H1 (cell line): Measurements from ENCODE around the gene L3MBTL4. TPM values are rescaled to one million over a fixed set of nuclear protein-coding genes. Genes with fewer than 3 reads are reported as not detected.

Experiments used
- CTCF ChIA-PET: fragments of 300-600 bp; sonication (Branson Sonifier 250); formaldehyde crosslinking; loops from one replicate; lab custom pipeline; 2021; ENCODE audit not compliant: partially characterized antibody; lab: Charles Lee
- POLR2A ChIA-PET: fragments of 300-600 bp; sonication (Branson Sonifier 250); formaldehyde crosslinking; loops from one replicate; lab custom pipeline; 2021; ENCODE audit warnings: inconsistent platforms; ENCODE audit not compliant: partially characterized antibody; lab: Charles Lee
- DNase-seq, 2 experiments: peaks; one replicate each; pipeline versions ENCODE4 v3.0.0 to v3.0.0-alpha.2; 2010 to 2022; ENCODE audit warnings: low spot score in 2 of 2, low read depth in 1 of 2, mixed read lengths in 1 of 2
- FAIRE-seq: peaks from 2 replicates; lab custom pipeline; 2011; peaks lifted over from hg19 to GRCh38; lab: Jason Lieb, UNC
- H2AFZ ChIP-seq: 2 replicates; pipeline ENCODE4 v1.8.1; 2012; ENCODE audit warnings: low read length, inconsistent platforms
- H2AK5ac ChIP-seq: 2 replicates; pipeline ENCODE4 v1.6.1; 2013; ENCODE audit warnings: low read depth, low read length
- H2BK120ac ChIP-seq: replicated peaks from 2 replicates; pipeline ENCODE3; 2013; ENCODE audit warnings: low read depth, low read length, inconsistent platforms
- H2BK12ac ChIP-seq: 2 replicates; pipeline ENCODE4 v1.6.1; 2013; ENCODE audit warnings: low read depth, low read length
- H2BK15ac ChIP-seq: 2 replicates; pipeline ENCODE4 v1.6.1; 2013; ENCODE audit warnings: low read length
- H2BK20ac ChIP-seq: 2 replicates; pipeline ENCODE4 v1.6.1; 2013; ENCODE audit warnings: low read length
- H2BK5ac ChIP-seq: 2 replicates; pipeline ENCODE4 v1.6.1; 2013; ENCODE audit warnings: low read depth, low read length
- H3K14ac ChIP-seq: 2 replicates; pipeline ENCODE4 v1.6.1; 2013; ENCODE audit warnings: inconsistent platforms; ENCODE audit not compliant: insufficient read length
- H3K18ac ChIP-seq: 2 replicates; pipeline ENCODE4 v1.6.1; 2013; ENCODE audit warnings: low read length; ENCODE audit errors: extremely low read depth
- H3K23ac ChIP-seq: 2 replicates; pipeline ENCODE4 v1.6.1; 2013; ENCODE audit warnings: inconsistent platforms; ENCODE audit not compliant: insufficient read length
- H3K23me2 ChIP-seq: 2 replicates; pipeline ENCODE4 v1.6.1; 2013; ENCODE audit warnings: low read depth, low read length
- H3K27ac ChIP-seq: 2 replicates; pipeline ENCODE4 v1.6.1; 2011; ENCODE audit warnings: low read depth, low read length, inconsistent platforms
- H3K27me3 ChIP-seq, 4 experiments: replicated peaks in 1 of 4; 1 replicate in 1 of 4; 2 replicates in 3 of 4; pipeline versions ENCODE4 v1.6.1 to v1.8.1; 2011 to 2013; ENCODE audit warnings: low read length in 3 of 4, mild to moderate bottlenecking in 3 of 4, inconsistent platforms in 2 of 4, mixed read lengths in 2 of 4, moderate library complexity in 1 of 4; ENCODE audit not compliant: control insufficient read depth in 3 of 4, insufficient read depth in 3 of 4; ENCODE audit errors: extremely low read depth in 1 of 4
- H3K36me3 ChIP-seq, 4 experiments: 2 replicates each; pipeline versions ENCODE4 v1.6.1 to v1.8.1; 2011 to 2013; ENCODE audit warnings: mild to moderate bottlenecking in 4 of 4, low read length in 3 of 4, moderate library complexity in 2 of 4, control low read depth in 1 of 4, inconsistent platforms in 1 of 4; ENCODE audit not compliant: insufficient read depth in 4 of 4, control insufficient read depth in 2 of 4
- H3K4ac ChIP-seq: replicated peaks from 2 replicates; pipeline ENCODE3; 2013; ENCODE audit warnings: low read length, low read depth, mixed read lengths, inconsistent platforms; ENCODE audit not compliant: insufficient read length
- H3K4me1 ChIP-seq, 4 experiments: replicated peaks in 1 of 4; 1 replicate in 1 of 4; 2 replicates in 3 of 4; pipeline versions ENCODE4 v1.6.1 to v1.8.1; 2011 to 2013; ENCODE audit warnings: low read length in 3 of 4, inconsistent platforms in 2 of 4, mixed read lengths in 1 of 4; ENCODE audit not compliant: insufficient read depth in 4 of 4, control insufficient read depth in 3 of 4
- H3K4me2 ChIP-seq, 2 experiments: 2 replicates each; pipeline versions ENCODE4 v1.6.1 to v1.8.1; 2011 to 2013; ENCODE audit warnings: low read depth in 2 of 2, low read length in 2 of 2, control low read depth in 1 of 2, inconsistent platforms in 1 of 2, mild to moderate bottlenecking in 1 of 2; ENCODE audit not compliant: insufficient read depth in 1 of 2
- H3K4me3 ChIP-seq, 4 experiments: fragments of 200-600, 300-600 bp in 1 of 4; sonication (generic), shearing (Covaris generic), sonication (Bioruptor Twin) in 1 of 4; 2 replicates each; pipeline versions ENCODE4 v1.5.1 to v1.8.1; 2011 to 2016; ENCODE audit warnings: low read length in 4 of 4, low read depth in 3 of 4, control low read depth in 2 of 4, inconsistent platforms in 2 of 4, mild to moderate bottlenecking in 2 of 4, mixed read lengths in 1 of 4, moderate library complexity in 1 of 4; ENCODE audit not compliant: insufficient read depth in 2 of 4; ENCODE audit errors: extremely low read depth in 1 of 4
- H3K56ac ChIP-seq: replicated peaks from 2 replicates; pipeline ENCODE3; 2013; ENCODE audit warnings: low read depth, mild to moderate bottlenecking, mixed read lengths, low read length, inconsistent platforms; ENCODE audit not compliant: insufficient read length
- H3K79me1 ChIP-seq: 2 replicates; pipeline ENCODE4 v1.6.1; 2013; ENCODE audit warnings: low read depth, low read length, control low read depth
- H3K79me2 ChIP-seq, 2 experiments: 2 replicates each; pipeline versions ENCODE4 v1.6.1 to v1.8.1; 2012 to 2013; ENCODE audit warnings: low read length in 2 of 2, mild to moderate bottlenecking in 2 of 2, inconsistent platforms in 1 of 2; ENCODE audit not compliant: insufficient read depth in 2 of 2, control insufficient read depth in 1 of 2
- H3K9ac ChIP-seq, 4 experiments: replicated peaks in 1 of 4; 1 replicate in 1 of 4; 2 replicates in 3 of 4; pipeline versions ENCODE4 v1.6.1 to v1.8.1; 2011 to 2013; ENCODE audit warnings: low read depth in 3 of 4, low read length in 3 of 4, control low read depth in 2 of 4, mild to moderate bottlenecking in 2 of 4, moderate library complexity in 2 of 4, inconsistent platforms in 1 of 4; ENCODE audit errors: extremely low read depth in 1 of 4
- H3K9me3 ChIP-seq, 2 experiments: 2 replicates each; pipeline versions ENCODE4 v1.6.1 to v1.8.1; 2012 to 2013; ENCODE audit warnings: mild to moderate bottlenecking in 2 of 2, moderate library complexity in 2 of 2, control low read depth in 1 of 2, inconsistent platforms in 1 of 2, low read depth in 1 of 2, low read length in 1 of 2, mixed read lengths in 1 of 2; ENCODE audit not compliant: insufficient read depth in 2 of 2
- H4K20me1 ChIP-seq, 2 experiments: replicated peaks in 1 of 2; 2 replicates each; pipeline versions ENCODE3 to v1.8.1; 2011 to 2013; ENCODE audit warnings: inconsistent platforms in 2 of 2, low read length in 2 of 2, mild to moderate bottlenecking in 1 of 2; ENCODE audit not compliant: insufficient read depth in 2 of 2, control insufficient read depth in 1 of 2
- H4K5ac ChIP-seq: 2 replicates; pipeline ENCODE4 v1.6.1; 2013; ENCODE audit warnings: low read length, low read depth, mixed read lengths, inconsistent platforms; ENCODE audit not compliant: insufficient read length
- H4K8ac ChIP-seq: 2 replicates; pipeline ENCODE4 v1.8.0; 2013; ENCODE audit warnings: mild to moderate bottlenecking, moderate library complexity, low read length, inconsistent platforms; ENCODE audit not compliant: insufficient read depth; ENCODE audit errors: extremely low read depth
- H4K91ac ChIP-seq: replicated peaks from 2 replicates; pipeline ENCODE3; 2013; ENCODE audit warnings: low read length, mixed read lengths, inconsistent platforms; ENCODE audit not compliant: insufficient read length
- ASH2L ChIP-seq: fragments of 200-600, 300-600 bp; sonication (generic); IDR thresholded peaks from one replicate; pipeline ENCODE4 v1.7.1; 2017; ENCODE audit warnings: low read length
- KDM5A ChIP-seq: fragments of 200-600 bp; IDR thresholded peaks from 2 replicates; pipeline ENCODE4 v1.7.1; 2012; ENCODE audit warnings: mild to moderate bottlenecking, low read length, inconsistent platforms, mixed read lengths
- MAX ChIP-seq: IDR thresholded peaks from 2 replicates; pipeline ENCODE4 v1.6.1; 2012; ENCODE audit warnings: inconsistent platforms
- NANOG ChIP-seq: IDR thresholded peaks from 2 replicates; pipeline ENCODE4 v1.6.1; 2011; ENCODE audit warnings: low read length, low read depth, mild to moderate bottlenecking, inconsistent platforms; ENCODE audit not compliant: insufficient read depth, poor library complexity, severe bottlenecking
- SP4 ChIP-seq: IDR thresholded peaks from 2 replicates; pipeline ENCODE4 v1.6.1; 2012; ENCODE audit warnings: low read length, inconsistent platforms
- SUZ12 ChIP-seq: fragments of 200-600 bp; sonication (generic); IDR thresholded peaks from 2 replicates; pipeline ENCODE4 v1.6.1; 2012; ENCODE audit warnings: mild to moderate bottlenecking, inconsistent platforms, low read length, moderate library complexity, mixed read lengths
- TAF1 ChIP-seq: IDR thresholded peaks from 2 replicates; pipeline ENCODE4 v1.6.1; 2011; ENCODE audit warnings: mild to moderate bottlenecking, low read depth, low read length
- TEAD4 ChIP-seq: IDR thresholded peaks from 2 replicates; pipeline ENCODE4 v1.6.1; 2012; ENCODE audit warnings: low read depth, low read length, inconsistent platforms, mixed read lengths
- YY1 ChIP-seq: IDR thresholded peaks from 2 replicates; pipeline ENCODE4 v1.6.1; 2011; ENCODE audit warnings: low read depth, mild to moderate bottlenecking, low read length
- WGBS, 2 experiments: shearing (Covaris generic) in 1 of 2; methylation state at CpG; one replicate each; pipeline versions ENCODE4 v1.1.6 to v1.1.7; 2013 to 2015; ENCODE audit warnings: low lambda C conversion rate in 2 of 2, mixed read lengths in 2 of 2, inconsistent platforms in 1 of 2, low coverage in 1 of 2, missing lambda C conversion rate in 1 of 2; ENCODE audit not compliant: insufficient replicate concordance in 2 of 2, insufficient coverage in 1 of 2, insufficient read length in 1 of 2; ENCODE audit errors: extremely low coverage in 1 of 2, missing lambda C conversion rate in 1 of 2; 5-methylcytosine and 5-hydroxymethylcytosine counted together
- polyA plus RNA-seq, 7 experiments: library from polyadenylated mRNA; depleted of rRNA in 3 of 7; stranded (reverse) in 5 of 7; unstranded in 2 of 7; fragments of >200 nt in 5 of 7; fragments of 200-250 nt in 2 of 7; gene quantifications; 1 replicate in 5 of 7; 2 replicates in 1 of 7; 4 replicates in 1 of 7; pipeline versions ENCODE4 v1.2.1 to v1.2.3, GENCODE V29; 2011 to 2013; ENCODE audit warnings: missing spikeins in 2 of 7, mixed read lengths in 2 of 7
- total RNA-seq: library from RNA; stranded (reverse); fragmentation: NEBNext Ultra II Directional; extraction: Animal tissue kit (Norgen Biotek cat#: 25700); gene quantifications from 2 replicates; pipeline ENCODE4 v1.2.1, GENCODE V29; 2021
- TF ChIP-seq, protein P1 (sequence below): IDR thresholded peaks from 2 replicates; pipeline ENCODE4 v1.6.1; 2012; ENCODE audit warnings: low read length, inconsistent platforms

Gene L3MBTL4
- total and polyA plus RNA-seq, 2 of the 8 experiments (the other 6 are each of a cell fraction or from before 2014, with no cell fraction given) = 1.0 to 2.1 TPM

DNA sequence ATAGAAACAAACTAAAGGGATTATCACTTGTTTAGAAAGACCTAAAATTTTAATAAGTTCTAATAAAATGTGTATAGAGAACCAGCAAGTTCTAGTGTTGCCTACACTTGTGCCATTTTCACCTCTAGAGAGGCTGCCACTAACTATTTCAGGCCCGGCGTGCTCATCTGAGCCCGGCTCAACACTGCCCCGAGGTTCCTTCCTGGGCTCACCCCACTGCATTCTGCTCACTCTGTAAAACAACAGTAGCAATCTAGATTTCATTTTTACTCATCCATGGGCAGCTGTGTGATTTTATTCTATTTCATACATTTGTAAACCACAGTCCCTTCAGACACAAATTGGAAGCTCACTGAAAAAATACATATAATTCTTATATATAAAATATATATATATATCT, 253.2 kb downstream of the L3MBTL4 start:
- Histone ChIP-seq H3K79me2 (no peaks in the 10 kb centered on the region), H2BK12ac (no peak overlapping the region), H2BK20ac (no peak overlapping the region), H3K56ac (no peak overlapping the region), H3K36me3 (no peaks in the 10 kb centered on the region; a peak in 2 of 8 replicates), H3K23me2 (peaks cover 1% of the 10 kb centered on the region; the same call in 1 of the 2 replicates), H4K8ac (no peak overlapping the region), H3K27me3 (no peaks in the 10 kb centered on the region), H4K20me1 (no peaks in the 10 kb centered on the region), H3K9me3 (peaks cover 12 to 17% of the 10 kb centered on the region in 2 experiments), H3K27ac (no peak overlapping the region), H3K4me2 (no peak overlapping the region), H3K4me1 (no peaks in the 10 kb centered on the region; a peak in 1 of 7 replicates), H2BK15ac (no peak overlapping the region), H3K79me1 (no peaks in the 10 kb centered on the region), H4K91ac (no peak overlapping the region), H3K23ac (no peak overlapping the region), H2AFZ (no peak overlapping the region), H3K14ac (no peak overlapping the region), H2BK5ac (no peak overlapping the region), H3K4ac (no peak overlapping the region), H3K4me3 (no peak overlapping the region), H4K5ac (no peak overlapping the region), H3K18ac (no peak overlapping the region), H3K9ac (no peak overlapping the region), H2AK5ac (no peak overlapping the region), H2BK120ac (no peak overlapping the region)
- CTCF ChIA-PET = interaction anchor here (0.7 to 1.5 kb wide), 2 partner anchors 240 to 243 kb away, joined by 3 read pairs; no protein-coding TSS in a partner anchor
- POLR2A ChIA-PET = no interaction called here
- FAIRE-seq = no peak
- 89% methylated on average over 4 of the region's 4 CpGs; no CpG with 5 or more reads in 1 of the 2 experiments for WGBS, 2 experiments
- TF ChIP-seq ASH2L (no peak), TEAD4 (no peak), SP4 (no peak), SUZ12 (no peak), NANOG (no peak), YY1 (no peak), TAF1 (no peak), KDM5A (no peak), MAX (no peak)
- TF ChIP-seq, protein P1, sequence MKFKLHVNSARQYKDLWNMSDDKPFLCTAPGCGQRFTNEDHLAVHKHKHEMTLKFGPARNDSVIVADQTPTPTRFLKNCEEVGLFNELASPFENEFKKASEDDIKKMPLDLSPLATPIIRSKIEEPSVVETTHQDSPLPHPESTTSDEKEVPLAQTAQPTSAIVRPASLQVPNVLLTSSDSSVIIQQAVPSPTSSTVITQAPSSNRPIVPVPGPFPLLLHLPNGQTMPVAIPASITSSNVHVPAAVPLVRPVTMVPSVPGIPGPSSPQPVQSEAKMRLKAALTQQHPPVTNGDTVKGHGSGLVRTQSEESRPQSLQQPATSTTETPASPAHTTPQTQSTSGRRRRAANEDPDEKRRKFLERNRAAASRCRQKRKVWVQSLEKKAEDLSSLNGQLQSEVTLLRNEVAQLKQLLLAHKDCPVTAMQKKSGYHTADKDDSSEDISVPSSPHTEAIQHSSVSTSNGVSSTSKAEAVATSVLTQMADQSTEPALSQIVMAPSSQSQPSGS = no peak
- DNase-seq = no peak
